ENCODE measurements around the gene KCTD1.

Gene KCTD1

DNA sequence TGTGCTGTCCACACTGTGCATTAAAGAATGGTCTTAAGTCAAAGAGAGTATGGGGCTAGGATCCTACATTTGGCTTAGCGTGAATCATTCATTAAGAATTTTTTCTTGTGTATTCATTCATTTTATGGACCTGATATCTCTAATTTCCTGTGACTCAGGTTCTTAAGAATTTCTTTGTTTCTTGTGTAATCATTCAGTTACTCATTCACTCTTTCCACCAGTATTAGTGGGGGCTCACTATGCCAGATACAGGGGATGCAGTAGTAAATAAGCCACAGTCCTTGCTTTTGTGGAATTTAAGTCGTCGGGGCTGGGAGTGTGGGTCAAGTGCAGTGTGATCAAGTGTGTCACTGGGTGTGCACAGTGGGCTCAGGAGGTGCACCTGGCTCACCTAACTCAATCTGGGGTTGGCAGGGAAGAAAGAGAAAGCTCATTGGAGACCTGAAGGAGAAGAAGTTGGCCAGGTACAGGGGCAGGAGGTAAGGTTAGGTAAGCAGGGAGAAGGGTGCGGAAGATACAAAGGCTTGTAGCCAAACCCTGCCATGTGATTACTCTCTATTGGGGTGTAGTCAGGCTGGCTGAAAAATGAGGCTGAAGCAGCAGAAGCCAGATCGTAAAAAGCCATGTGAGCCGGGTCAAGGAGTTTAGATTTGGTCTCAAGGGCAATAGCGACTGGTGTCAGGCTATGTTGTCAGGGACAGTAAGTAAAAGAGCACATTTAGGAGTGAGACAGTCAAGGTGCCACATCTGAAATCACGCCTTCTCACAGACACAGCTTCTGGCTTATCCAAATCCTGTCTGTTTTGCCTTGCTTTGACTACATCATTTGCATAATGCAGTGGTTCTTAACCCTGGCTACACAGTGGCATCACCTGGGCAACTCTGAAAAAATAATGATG lies 67.2 kb downstream of the KCTD1 start:
- no peak for DNase-seq

DNA sequence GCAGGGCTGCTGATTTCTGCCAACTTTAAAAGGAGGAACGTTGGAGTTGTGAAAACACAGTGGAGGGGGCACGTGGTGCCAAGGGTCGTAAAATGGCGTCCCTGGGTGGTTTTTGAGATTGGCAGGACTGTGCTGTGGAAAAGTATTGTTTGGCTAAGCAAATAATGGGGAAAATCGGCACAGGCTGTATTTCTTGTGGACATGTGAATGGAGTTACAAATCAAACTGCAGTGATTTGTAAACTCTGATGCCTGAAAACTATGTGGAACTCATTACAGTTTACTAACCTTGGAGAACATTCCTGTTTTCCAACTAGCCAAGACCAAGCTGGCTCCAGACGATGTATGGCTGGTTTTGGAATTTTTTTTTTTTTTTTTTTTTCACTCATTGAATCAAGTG lies 68.7 kb downstream of the KCTD1 start:
- DNase-seq: no peak

DNA sequence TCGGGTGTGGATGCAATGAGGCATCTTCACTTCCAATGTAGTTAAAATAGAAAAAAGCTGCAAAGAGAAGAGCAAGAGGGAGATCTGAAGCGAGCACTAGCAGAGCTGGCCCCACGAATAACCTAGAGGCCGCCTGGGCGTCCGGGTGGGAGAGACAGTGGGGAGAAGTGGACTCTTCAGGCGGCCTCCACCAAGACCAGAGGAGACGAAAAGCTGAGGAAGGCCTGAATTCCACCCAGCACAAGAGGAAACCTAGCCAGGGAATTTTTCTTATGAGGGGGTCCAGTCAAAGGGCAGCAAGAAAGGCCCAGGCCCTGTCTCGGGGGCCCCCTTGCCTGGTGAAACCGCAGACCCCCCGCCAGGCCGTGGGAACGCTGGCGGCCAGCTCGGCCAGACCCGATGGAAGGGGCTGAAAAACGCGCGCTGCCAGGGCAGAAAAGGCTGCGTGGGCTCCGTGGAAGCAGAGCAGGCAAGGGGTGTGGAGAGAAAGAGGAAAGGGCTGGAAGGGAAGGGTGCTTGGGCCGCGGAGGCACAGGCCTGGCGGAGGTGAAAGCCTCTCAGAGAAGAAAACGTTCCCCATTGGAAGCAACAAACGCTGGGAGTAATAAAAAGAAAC lies 69.2 kb downstream of the KCTD1 start:
- no peak for DNase-seq

DNA sequence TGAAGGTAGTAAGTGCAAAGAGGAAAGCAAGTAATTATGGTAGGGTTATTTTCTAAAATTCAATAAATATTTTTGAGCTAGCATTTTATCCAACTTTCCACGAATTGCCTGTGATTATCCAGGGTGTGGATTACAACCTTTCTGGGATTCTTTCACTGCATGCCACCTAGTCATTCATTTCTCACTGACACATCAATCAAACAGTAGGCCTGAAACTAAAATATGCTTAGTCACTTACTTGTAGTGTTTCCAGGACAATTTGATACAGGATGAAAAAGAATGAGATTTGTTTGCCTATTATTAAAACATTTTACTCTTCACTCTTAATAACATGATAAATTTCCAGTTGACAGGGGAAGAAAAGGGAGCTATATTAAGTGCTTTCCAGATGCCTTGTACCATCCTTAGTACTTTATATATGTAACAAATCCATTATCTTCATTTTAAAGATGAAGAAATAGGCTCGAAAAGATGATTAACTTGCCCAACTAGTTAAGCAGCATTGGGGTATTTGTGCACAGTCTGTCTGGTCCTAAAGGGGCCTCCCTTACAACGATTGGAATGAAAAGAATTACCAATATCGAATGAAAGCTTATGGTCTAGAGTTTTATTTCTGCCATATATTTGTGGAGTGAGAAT lies 70.4 kb downstream of the KCTD1 start:
- DNase-seq: no peak

DNA sequence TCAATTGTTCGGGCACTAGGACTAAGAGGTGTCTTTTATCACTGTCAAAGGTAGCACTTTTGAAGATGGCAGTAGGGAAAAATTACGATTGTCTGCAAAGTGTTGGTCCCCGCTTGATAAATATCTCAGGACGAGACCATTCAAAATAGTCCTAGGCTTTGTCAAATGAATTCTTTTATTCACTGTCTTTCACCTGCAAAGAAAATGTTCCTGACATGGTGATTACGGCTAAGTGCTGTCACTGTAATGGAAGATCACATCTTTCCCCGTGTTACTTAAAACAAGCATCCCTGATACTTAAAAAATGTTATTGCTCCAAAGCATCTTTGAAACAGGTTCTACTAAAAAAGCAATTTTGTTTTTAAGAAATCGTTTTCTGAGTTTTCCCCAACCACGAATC lies 71.7 kb downstream of the KCTD1 start:
- DNase-seq: no peak

DNA sequence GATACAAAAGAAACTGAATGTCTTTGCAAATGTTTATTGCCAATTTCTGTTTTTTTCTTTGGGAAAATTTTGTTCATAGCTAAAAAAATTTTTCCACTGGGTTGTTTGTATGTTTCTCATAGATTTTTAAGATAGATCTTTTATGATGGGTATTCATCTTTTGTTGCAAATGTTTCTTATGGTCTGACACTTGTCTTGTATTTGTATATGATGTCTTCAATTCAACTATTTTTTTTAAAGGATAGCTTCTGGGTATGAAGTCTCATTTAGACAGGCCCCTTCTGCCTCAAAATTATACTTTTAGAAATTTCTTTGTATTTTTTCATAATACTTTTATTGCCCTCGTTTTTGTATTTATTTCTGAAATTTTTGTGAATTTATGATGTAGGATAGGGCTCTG lies 73.8 kb downstream of the KCTD1 start:
- DNase-seq: no peak

DNA sequence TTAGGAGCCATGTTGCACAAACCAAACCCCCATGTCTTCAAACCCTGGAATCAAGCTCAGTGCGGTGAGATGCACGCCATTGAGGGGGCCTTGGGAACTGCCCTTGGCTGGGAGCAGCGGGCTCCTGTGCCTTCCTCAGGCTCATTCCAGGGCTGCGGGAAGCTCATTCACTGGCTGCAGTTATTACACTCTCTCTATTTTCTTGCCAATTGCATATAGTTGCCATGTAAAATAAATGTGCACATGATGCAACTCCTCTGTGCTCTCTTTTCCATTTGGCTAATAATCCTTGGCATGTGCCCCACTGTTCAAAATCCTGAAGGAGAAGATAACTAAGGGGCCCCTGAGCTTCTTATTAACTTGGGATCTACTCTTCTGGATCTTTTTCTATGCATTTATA lies 74.7 kb downstream of the KCTD1 start:
- no peak for DNase-seq

DNA sequence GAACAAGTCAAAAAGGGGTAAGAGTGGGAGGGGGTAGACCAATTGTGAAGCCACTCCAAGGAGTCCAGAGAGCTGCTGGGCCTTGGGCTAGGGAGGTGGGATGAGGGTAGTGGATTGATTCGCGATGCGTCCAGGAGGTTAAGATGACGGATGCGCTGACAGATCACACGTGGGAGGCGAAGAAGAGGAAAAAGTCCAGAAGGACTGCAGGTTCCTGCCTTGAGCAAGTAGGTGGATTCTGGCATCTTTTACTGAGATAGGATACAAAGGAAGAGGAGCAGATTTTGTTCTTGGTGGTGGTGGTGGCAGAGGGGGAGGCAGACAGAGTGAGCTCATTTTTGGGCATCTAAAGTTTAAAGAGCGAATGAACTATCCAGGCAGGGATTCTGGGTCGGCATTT lies 76.5 kb downstream of the KCTD1 start:
- DNase-seq: no peak

DNA sequence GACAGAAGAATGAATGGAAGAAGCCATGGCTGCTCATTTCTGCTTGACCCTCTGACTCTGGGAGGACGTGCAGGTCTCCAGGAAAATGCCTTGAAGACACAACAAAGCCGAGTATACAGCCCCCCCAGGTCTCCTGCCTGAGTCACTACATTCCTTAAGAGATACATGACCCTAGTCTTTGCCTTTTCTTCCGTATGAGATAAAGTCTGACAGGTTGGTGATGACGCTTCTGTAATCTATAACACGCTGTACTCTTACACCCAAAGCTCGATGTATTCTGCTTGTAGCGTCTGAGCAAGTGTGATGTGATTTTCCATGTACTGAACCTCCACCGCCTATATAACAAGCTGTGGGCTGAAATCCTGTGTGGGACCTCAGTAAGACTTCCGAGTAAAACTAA lies 77.3 kb downstream of the KCTD1 start:
- no peak for DNase-seq

DNA sequence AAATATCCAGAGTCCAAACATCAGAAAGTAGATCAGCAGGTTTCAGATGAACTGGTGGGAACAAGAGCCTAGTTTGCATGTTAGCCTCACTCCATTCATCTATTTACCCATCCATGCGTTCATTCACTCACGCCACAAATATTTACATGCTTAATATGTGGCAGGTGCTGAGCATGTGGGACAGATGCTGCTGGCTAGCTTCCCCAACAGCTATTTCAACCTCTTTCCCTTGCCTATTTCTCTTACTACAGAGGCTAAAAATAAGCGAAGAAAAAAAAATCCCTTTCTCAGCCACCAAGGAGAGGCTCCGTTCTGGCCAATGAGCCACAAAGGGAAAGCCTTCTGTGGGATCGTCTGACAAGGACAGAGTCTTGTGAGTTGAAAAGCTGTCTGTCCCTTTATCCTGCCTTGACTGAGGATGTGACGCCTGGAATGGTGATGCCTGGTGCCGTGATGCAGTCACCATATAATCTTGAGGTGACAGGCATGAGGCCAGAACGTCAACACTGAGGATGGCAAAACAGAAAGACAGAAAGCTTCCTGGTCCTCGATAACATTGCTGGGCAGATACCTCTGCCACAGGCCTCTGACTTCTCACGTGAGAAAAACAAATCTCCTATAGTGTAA lies 78.2 kb downstream of the KCTD1 start:
- DNase-seq: no peak

DNA sequence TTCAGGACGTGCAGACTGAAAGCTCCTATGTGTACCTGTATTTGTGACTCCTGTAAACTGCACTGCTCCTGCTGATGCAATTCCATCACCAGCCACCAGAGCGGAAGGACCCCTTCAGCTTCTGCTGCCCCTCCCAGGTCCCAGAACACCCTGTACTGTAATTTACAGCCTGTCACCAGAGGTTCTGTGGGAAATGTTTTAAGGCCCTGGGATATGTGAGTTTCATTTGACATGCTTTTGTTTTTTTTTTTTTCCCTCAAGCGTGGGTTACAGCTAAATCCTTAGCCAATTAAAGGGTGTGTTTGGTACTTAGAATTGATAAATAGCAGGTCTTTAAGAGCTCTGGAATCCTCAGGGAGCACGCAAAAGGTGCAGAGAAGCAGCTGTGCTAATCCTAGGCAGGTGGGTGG lies 79.4 kb downstream of the KCTD1 start:
- peak; percentile 57 for DNase-seq

DNA sequence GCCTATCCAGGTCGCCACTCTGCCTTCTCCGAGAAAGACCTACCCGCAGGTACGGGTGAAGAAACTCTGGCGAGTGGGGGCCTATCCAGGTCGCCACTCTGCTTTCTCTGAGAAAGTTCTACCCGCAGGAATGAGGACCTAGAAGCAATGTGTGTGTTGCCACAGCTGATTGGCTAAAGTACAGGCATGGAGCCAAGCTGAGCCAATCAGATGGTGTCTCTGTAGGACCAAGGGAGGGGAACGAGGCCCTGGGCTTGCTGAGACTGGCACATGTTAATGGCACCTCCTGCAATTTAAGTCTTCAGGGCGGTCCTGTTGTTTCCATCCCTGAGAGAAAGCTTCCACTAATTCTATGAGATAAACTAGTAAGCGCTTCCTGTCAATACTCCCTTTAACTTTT lies 82.3 kb downstream of the KCTD1 start:
- DNase-seq: no peak

DNA sequence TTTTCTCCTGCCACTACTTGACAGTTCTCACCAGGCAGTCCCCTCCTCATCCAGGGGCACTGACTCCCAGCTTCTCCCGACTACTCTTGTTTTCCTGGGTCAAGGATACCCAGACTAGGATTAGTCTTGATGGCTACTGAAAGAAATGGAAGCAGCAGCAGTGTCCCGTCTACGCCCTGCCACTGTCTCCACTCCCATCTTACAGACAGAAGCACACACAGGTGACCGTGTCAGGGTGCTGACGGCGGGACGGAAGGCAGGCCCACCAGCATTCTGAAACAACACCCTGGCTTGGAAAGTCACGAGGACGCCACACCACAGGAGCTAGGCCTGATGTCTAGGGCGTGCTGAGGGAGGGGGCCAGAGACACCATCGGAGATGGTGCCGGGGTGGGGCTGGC lies 82.9 kb downstream of the KCTD1 start:
- no peak for DNase-seq

DNA sequence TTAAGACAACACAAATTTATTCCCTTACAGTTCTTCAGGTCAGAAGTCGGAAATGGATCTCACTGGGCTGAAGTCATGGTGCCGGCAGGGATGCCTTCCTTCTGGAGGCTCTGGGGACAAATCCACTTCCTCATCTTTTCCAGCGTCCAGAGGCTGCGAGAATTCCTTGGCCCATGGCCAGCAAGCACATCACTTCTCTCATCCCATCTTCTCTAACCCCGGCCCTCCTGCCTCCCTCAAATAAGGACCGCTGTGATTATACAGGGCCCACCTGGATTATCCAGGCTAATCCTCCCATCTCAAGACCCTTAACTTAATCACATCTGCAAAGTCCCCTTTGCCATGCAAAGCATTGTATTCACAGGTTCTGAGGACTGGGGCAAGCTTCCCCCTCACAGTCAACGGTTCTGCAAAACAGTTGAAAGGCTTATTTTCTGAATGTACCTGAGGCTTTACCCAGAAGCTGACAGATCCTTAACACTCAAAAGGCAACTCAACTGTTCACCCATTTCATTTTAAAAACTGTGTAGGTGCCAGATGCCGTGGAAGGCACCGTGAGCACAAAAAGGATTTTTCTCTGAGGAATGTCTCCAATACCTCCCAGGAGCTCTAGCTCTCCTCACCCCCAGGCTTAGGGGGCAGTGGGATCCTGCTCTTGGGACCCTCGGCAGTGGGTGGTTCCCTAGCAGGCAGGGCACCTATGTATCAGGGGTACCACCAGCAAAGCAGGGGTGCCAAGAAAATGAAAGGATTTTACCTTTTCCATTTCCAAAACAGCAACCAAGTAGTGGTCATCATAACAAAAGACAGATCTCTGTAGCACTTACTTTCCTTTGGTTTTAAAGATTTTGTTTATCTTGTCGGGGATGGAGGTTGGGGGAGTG lies 84.0 kb downstream of the KCTD1 start:
- DNase-seq: no peak

DNA sequence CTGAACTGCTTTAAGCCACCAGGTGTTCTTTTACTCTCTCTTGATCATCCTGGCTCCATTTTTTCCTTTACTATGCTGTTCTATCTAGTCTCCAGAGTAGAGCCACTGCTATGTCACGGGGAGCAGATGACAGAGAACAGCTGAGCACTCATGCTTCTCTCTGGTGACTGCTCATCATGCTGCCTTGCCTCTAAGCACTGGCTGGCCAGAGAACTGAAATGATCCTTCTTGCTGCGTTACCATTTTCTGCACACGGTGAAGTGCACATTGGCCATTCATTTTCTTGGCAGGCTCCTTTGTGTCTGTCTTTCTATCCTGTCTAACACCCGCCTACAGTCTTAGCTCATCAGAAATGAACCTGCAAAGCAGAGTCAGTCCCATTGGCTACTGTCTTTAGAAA lies 86.0 kb downstream of the KCTD1 start:
- no peak for DNase-seq

DNA sequence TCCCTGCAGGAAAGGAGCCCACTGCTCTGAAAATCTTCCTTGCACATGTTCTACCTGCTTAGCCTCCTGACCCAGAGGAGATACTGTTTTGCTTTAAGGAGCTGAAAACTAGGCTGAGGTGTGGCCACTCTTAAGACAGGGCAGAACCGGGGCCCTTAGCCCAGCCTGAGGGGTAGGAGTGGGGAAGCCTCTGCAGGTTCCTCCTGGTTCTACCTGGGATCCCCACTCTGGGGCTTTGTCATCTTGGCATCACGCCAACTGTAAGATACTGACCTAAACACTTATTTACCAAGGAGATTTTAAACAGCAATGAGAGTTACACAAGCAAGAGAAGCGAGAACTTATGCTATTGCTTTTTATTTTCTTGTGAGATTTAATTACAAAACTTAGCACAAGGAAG lies 86.9 kb downstream of the KCTD1 start:
- no peak for DNase-seq

DNA sequence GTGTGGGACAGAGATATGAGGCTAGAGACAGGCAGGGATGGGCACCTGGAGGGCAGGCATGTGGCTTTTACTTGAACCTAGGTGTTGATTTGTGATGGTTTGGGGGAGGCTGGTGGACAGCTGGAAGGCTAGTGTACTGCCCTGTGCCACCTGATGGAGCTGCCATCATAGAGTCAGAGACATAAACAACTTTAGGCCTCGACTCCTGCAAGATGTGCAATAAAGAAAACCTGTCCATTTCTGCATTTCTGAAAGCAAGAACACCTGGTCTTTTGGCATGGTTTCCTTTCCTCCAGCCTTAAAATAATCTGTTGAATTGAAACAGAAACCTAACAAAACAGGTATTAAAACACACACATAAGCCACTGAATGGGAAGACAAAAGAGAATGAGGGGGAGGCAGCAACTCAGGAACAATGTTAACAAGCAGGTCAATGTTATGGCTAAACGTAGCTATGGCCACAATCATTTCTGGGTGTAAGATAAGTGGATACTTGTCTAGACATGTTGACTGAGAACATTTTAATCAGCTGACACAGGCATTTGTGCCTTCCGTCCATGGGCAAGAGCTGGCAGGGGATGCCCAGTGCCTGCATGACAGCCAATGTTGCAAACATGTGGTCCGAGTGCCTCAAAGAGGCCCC lies 87.8 kb downstream of the KCTD1 start:
- DNase-seq: peak; percentile 25

DNA sequence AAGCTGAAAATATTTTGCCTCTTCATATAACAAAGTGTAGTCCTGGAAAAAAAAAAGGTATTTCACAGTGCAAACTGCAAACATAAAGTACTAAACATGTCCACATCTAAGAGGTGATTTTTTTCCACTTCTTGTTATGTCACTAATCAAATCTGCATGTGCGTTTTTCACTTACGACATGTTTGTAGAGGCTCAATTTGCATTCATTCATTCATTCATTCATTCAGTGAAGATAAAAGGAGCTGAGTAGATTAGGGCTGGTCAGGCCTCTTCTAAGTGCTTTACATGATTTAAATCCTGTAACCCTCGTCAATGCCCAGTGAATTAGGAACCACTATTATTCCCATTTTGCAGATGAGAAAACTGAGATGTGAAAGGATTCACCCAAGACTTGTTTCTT lies 88.5 kb downstream of the KCTD1 start:
- no peak for DNase-seq

DNA sequence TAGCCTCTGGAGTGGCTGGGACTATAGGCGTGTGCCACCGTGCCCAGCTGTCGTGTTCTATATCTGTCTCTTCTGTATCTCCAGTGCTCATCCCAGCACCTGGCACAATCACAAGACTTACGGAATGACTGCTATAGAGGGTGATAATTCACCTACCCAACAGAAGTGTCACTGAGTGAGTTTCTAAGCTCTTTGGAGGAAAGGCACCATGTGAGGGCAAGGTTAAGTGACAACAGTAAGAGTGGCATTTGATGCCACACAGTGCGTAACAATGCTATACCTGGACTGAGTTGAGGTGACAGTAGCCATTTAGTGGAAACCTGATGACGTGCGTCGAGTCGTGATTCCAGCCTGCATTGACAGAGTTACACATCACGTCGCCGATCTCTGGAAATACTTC lies 89.0 kb downstream of the KCTD1 start:
- DNase-seq: no peak

DNA sequence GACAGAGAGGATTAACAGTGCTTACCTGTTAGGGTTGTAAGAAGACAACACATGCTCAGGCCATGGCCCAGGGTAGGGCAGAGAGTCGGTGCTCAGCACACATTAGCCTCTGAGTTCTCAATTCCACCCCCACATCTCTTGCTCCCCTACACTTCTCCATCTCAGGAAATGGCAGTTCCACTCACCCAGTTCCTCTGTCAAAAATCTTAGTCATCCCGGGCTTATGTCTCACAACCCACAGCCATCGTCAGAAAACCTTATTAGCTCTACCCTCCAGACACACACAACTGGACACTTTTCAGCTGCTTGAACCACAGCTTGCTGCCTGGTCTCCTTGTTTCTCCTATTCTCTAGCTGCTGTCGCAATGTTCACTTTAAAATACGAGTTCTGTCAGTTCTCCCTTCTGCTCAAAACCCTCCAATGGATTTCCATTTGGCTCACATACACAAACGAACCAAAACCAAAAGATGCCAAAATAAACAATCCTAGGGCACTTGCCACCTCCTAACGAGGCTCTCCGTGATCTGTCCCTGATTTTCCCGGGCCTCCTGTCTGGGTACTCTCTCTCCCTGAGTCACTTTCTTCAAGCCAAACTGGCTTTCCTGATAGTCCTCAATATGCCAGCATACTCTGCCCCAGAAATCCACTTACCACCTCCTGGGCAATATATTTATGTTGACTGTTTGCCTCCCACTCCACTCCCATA lies 89.7 kb downstream of the KCTD1 start:
- peak; percentile 68 for DNase-seq

DNA sequence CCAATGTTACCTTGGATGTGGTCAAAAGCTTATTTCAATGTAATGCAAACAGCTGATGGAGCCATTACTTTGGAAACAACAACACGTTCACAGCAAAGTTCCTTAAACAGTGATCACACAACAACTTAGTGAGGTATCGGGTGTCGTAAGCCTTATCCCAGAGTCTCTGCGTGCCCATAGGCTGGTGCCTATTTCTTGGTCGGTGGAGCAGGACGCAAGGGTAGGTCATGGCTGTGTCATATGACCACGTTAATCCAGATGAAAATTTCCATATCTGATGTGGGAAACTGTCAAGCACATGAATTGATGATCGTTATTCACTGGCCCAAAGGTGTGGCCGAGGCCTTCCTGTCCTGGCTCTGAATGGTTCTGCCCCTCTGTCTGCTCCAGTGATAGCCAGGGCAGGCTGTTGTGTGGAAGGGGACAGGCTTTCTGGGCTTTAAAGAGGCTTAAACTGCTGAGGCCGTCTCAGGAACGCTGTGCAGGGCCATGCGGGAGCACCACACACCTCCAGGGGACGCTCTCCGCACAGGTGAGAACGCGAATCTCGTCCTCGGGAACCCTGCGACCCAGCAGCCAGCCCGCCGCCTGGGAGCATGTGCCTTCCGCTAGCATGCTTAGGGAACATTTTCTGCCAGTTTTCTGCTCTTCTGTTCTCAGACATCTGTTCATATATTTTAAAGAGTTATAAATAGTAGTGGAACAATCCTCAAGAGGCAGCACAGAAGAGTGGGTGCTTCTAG lies 90.6 kb downstream of the KCTD1 start:
- no peak for DNase-seq

All from hematopoietic multipotent progenitor cell treated with erythropoietin and hydrocortisone succinate and interleukin-3 and kit ligand, for 4 days (in vitro differentiated cells).